Endodermal cell (in vitro differentiated cells): ENCODE data around the gene SLC39A9. TPM values are rescaled to one million over a fixed set of nuclear protein-coding genes. Genes with fewer than 3 reads are reported as not detected.

Source experiments
- DNase-seq: peaks from one replicate; pipeline ENCODE4 v3.0.0-alpha.2; 2017
- H3K27ac ChIP-seq: 2 replicates; pipeline ENCODE4 v1.5.1; 2013; ENCODE audit warnings: mild to moderate bottlenecking, low read depth, low read length, moderate library complexity
- H3K27me3 ChIP-seq: 2 replicates; pipeline ENCODE4 v1.6.1; 2013; ENCODE audit warnings: mild to moderate bottlenecking, low read length, moderate library complexity; ENCODE audit not compliant: insufficient read depth, control insufficient read depth, poor library complexity, severe bottlenecking
- H3K36me3 ChIP-seq: 2 replicates; pipeline ENCODE4 v1.7.0; 2013; ENCODE audit warnings: mild to moderate bottlenecking, low read length, moderate library complexity; ENCODE audit not compliant: control insufficient read depth, insufficient read depth
- H3K4me1 ChIP-seq: one replicate; pipeline ENCODE4 v1.7.0; 2013; ENCODE audit warnings: low read length; ENCODE audit not compliant: control insufficient read depth, insufficient read depth
- H3K4me3 ChIP-seq: 2 replicates; pipeline ENCODE4 v1.5.1; 2013; ENCODE audit warnings: mild to moderate bottlenecking, low read length, moderate library complexity
- H3K9ac ChIP-seq: 2 replicates; pipeline ENCODE4 v1.6.1; 2013; ENCODE audit warnings: mild to moderate bottlenecking, low read length, moderate library complexity; ENCODE audit not compliant: poor library complexity, severe bottlenecking; ENCODE audit errors: extremely low read depth
- H3K9me3 ChIP-seq: 2 replicates; pipeline ENCODE4 v1.6.1; 2013; ENCODE audit warnings: mild to moderate bottlenecking, low read length, moderate library complexity; ENCODE audit not compliant: control insufficient read depth
- H3K27ac Mint-ChIP-seq: 2 replicates; pipeline ENCODE4 v1.8.0; 2020; ENCODE audit warnings: mixed read lengths
- H3K27me3 Mint-ChIP-seq: 2 replicates; pipeline ENCODE4 v1.8.0; 2021; ENCODE audit warnings: mild to moderate bottlenecking, mixed read lengths; ENCODE audit not compliant: insufficient read depth
- H3K36me3 Mint-ChIP-seq: 2 replicates; pipeline ENCODE4 v1.8.0; 2020; ENCODE audit warnings: low read depth, mixed read lengths
- H3K4me1 Mint-ChIP-seq: 2 replicates; pipeline ENCODE4 v1.8.0; 2020; ENCODE audit warnings: mixed read lengths
- H3K4me3 Mint-ChIP-seq: 2 replicates; pipeline ENCODE4 v1.8.0; 2020; ENCODE audit warnings: mild to moderate bottlenecking, moderate library complexity, mixed read lengths
- H3K9me3 Mint-ChIP-seq: 2 replicates; pipeline ENCODE4 v1.8.0; 2020; ENCODE audit warnings: mild to moderate bottlenecking, mixed read lengths
- CTCF ChIP-seq: fragments of 200-600 bp; sonication (generic); conservative IDR thresholded peaks from 2 replicates; pipeline ENCODE4 v1.5.0; 2021; ENCODE audit warnings: antibody characterized with exemption, mild to moderate bottlenecking
- WGBS, 2 experiments: methylation state at CpG; one replicate each; pipeline versions ENCODE4 v1.1.5 to v1.1.7; 2013; ENCODE audit warnings: missing lambda C conversion rate in 2 of 2, mixed read lengths in 1 of 2; ENCODE audit not compliant: insufficient coverage in 1 of 2, insufficient read length in 1 of 2; 5-methylcytosine and 5-hydroxymethylcytosine counted together
- total RNA-seq, 2 donors: library from RNA; stranded (reverse); fragmentation: NEBNext Ultra II Directional in 1 of 2; extraction: Animal tissue kit (Norgen Biotek cat#: 25700) in 1 of 2; gene quantifications; 2 replicates in 1 of 2; 3 replicates in 1 of 2; pipeline ENCODE4 v1.2.1, GENCODE V29; 2021

SLC39A9 gene
- total RNA-seq, 2 donors from 2014 or later = 40.8 to 53.8 TPM

DNA sequence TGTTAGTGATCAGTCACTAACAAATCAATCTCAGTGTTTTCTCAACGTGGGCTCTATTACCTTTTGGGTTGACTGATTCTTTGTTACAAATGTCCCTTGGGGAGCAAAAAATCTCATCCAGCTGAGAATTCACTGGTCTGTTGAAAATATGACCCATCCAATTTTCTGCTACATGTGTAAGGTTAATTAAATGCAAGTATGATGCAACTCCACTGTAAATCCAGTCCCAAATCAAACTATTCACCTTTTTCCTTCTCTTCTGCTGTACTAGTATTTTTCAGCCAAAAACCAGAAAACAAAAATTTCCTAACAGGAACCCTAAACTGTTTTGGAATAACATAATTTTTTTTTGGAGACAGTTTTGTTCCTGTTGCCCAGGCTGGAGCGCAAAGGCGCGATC lies 2.6 kb upstream of the SLC39A9 start:
- Mint-ChIP-seq H3K9me3 (no peaks in the 10 kb centered on the region), H3K4me1 (peaks cover 25% of the 10 kb centered on the region), H3K4me3 (peak overlapping the region; percentile 93), H3K36me3 (peaks cover 54% of the 10 kb centered on the region), H3K27me3 (no peaks in the 10 kb centered on the region), H3K27ac (no peak overlapping the region)
- Histone ChIP-seq H3K4me3 (peak overlapping the region; percentile 95), H3K9me3 (no peaks in the 10 kb centered on the region), H3K4me1 (no peaks in the 10 kb centered on the region), H3K27me3 (no peaks in the 10 kb centered on the region), H3K27ac (no peak overlapping the region), H3K9ac (no peak overlapping the region), H3K36me3 (peaks cover 61% of the 10 kb centered on the region)
- no peak for DNase-seq
- no peak for TF ChIP-seq CTCF
- 97 to 100% methylated on average over 4 of the region's 4 CpGs for WGBS, 2 experiments

DNA sequence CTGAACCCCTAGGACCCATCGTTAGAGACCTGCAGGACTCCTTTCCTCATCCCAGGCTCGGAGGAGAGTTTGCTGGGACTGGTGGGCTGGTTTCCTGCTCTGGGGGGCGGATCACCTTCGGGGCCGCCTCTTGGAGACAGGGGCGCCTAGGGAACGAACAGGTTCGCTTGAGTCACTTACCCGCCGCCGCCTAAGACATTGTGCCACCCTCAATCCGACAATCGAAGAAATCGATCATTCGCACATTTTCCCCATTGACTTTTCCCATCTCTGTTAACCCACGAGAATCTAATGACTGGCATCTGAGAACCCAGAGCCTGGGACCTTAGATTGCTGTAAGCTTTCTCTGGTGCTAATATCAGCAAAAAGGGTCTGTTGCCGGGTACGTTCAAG lies 322 bp downstream of the SLC39A9 start:
- peak overlapping the region; percentile 93 for H3K4me3 Mint-ChIP-seq
- H3K27ac Mint-ChIP-seq = peak overlapping the region; percentile 100
- H3K4me3 ChIP-seq = peak overlapping the region; percentile 95
- peaks cover 37% of the 10 kb centered on the region for H3K36me3 ChIP-seq
- H3K27ac ChIP-seq = no peak overlapping the region
- no peaks in the 10 kb centered on the region for H3K27me3 Mint-ChIP-seq
- H3K36me3 Mint-ChIP-seq = peaks cover 28% of the 10 kb centered on the region
- H3K9me3 Mint-ChIP-seq = no peaks in the 10 kb centered on the region
- TF ChIP-seq CTCF = no peak
- peaks cover 27% of the 10 kb centered on the region for H3K4me1 Mint-ChIP-seq
- H3K4me1 ChIP-seq = no peaks in the 10 kb centered on the region
- H3K9me3 ChIP-seq = no peaks in the 10 kb centered on the region
- no peaks in the 10 kb centered on the region for H3K27me3 ChIP-seq
- H3K9ac ChIP-seq = peak overlapping the region; percentile 97
- WGBS, 2 experiments = 0 to 2% methylated on average over 8 to 18 of the region's 18 CpGs
- DNase-seq = no peak

DNA sequence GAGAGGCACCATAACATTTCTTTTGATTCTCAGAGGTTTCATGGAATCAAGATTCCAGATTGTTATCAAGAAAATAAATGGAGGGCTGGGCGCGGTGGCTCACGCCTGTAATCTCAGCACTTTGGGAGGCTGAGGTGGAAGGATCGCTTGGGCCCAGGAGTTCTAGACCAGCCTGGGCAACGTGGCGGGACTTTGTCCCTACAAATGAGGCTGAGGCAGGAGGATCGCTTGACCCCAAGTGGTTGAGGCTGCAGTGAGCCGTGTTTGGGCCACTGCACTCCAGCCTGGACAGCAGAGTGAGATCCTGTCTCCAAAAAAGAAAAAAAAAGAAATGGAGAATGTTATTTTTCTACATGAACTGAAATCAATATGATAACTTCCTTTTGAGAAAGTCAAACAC lies 1.3 kb downstream of the SLC39A9 start:
- DNase-seq = no peak
- Histone ChIP-seq H3K36me3 (peaks cover 31% of the 10 kb centered on the region), H3K4me1 (no peaks in the 10 kb centered on the region), H3K4me3 (peak overlapping the region; percentile 95), H3K9ac (peak overlapping the region; percentile 97), H3K27ac (no peak overlapping the region), H3K27me3 (no peaks in the 10 kb centered on the region), H3K9me3 (no peaks in the 10 kb centered on the region)
- Mint-ChIP-seq H3K9me3 (no peaks in the 10 kb centered on the region), H3K4me3 (peak overlapping the region; percentile 93), H3K27me3 (no peaks in the 10 kb centered on the region), H3K36me3 (peaks cover 25% of the 10 kb centered on the region), H3K4me1 (peaks cover 27% of the 10 kb centered on the region), H3K27ac (no peak overlapping the region)
- no peak for TF ChIP-seq CTCF
- WGBS, 2 experiments = 95 to 96% methylated on average over 8 of the region's 8 CpGs
